H9 (cell line): Measurements from ENCODE around the gene THBS3. TPM values are rescaled to one million over a fixed set of nuclear protein-coding genes. Genes with fewer than 3 reads are reported as not detected.

Experiments
- DNase-seq: peaks from one replicate; pipeline ENCODE4 v3.0.0-alpha.2; 2017
- H2AFZ ChIP-seq: one replicate; pipeline ENCODE4 v1.6.1; 2013; ENCODE audit warnings: mild to moderate bottlenecking, low read length, control low read depth, moderate library complexity
- H2AK5ac ChIP-seq: 2 replicates; pipeline ENCODE4 v1.6.1; 2013; ENCODE audit warnings: low read length, control low read depth, mixed read lengths; ENCODE audit not compliant: insufficient read length
- H2BK120ac ChIP-seq: one replicate; pipeline ENCODE4 v1.6.1; 2013; ENCODE audit warnings: low read depth, mild to moderate bottlenecking, low read length, control low read depth, inconsistent platforms; ENCODE audit not compliant: poor library complexity, severe bottlenecking
- H2BK12ac ChIP-seq: 2 replicates; pipeline ENCODE4 v1.6.1; 2013; ENCODE audit warnings: low read length, control low read depth, mixed read lengths, low read depth; ENCODE audit not compliant: insufficient read length
- H2BK15ac ChIP-seq: 2 replicates; pipeline ENCODE4 v1.6.1; 2013; ENCODE audit warnings: low read depth, low read length, control low read depth
- H2BK20ac ChIP-seq: one replicate; pipeline ENCODE4 v1.6.1; 2013; ENCODE audit warnings: low read depth, mild to moderate bottlenecking, low read length, control low read depth, inconsistent platforms; ENCODE audit not compliant: poor library complexity, severe bottlenecking
- H2BK5ac ChIP-seq: 2 replicates; pipeline ENCODE4 v1.6.1; 2013; ENCODE audit warnings: low read length, control low read depth, mixed read lengths; ENCODE audit not compliant: insufficient read length
- H3K14ac ChIP-seq: 2 replicates; pipeline ENCODE4 v1.6.1; 2013; ENCODE audit warnings: low read length, control low read depth; ENCODE audit not compliant: insufficient read depth
- H3K18ac ChIP-seq: 2 replicates; pipeline ENCODE4 v1.6.1; 2013; ENCODE audit warnings: low read depth, mild to moderate bottlenecking, mixed read lengths, low read length, control low read depth; ENCODE audit not compliant: insufficient read length
- H3K23ac ChIP-seq: 2 replicates; pipeline ENCODE4 v1.6.1; 2013; ENCODE audit warnings: low read length, control low read depth, mixed read lengths, low read depth; ENCODE audit not compliant: insufficient read length
- H3K23me2 ChIP-seq: 2 replicates; pipeline ENCODE4 v1.6.1; 2013; ENCODE audit warnings: low read depth, mild to moderate bottlenecking, mixed read lengths, low read length, control low read depth; ENCODE audit not compliant: insufficient read length, poor library complexity, severe bottlenecking
- H3K27ac ChIP-seq: 2 replicates; pipeline ENCODE4 v1.5.1; 2013; ENCODE audit warnings: low read length, control low read depth, mixed read lengths, low read depth; ENCODE audit not compliant: insufficient read length
- H3K27me3 ChIP-seq: 2 replicates; pipeline ENCODE4 v1.6.1; 2013; ENCODE audit warnings: low read length, control low read depth, inconsistent platforms; ENCODE audit not compliant: insufficient read depth
- H3K4ac ChIP-seq: 2 replicates; pipeline ENCODE4 v1.6.1; 2013; ENCODE audit warnings: low read depth, mild to moderate bottlenecking, control low read depth, inconsistent platforms, low read length, moderate library complexity
- H3K4me1 ChIP-seq: 2 replicates; pipeline ENCODE4 v1.6.1; 2013; ENCODE audit warnings: low read length, control low read depth, inconsistent platforms; ENCODE audit not compliant: insufficient read depth
- H3K4me2 ChIP-seq: 2 replicates; pipeline ENCODE4 v1.6.1; 2013; ENCODE audit warnings: low read length, control low read depth, mixed read lengths; ENCODE audit not compliant: insufficient read length, insufficient read depth
- H3K56ac ChIP-seq: 2 replicates; pipeline ENCODE4 v1.6.1; 2013; ENCODE audit warnings: low read depth, mild to moderate bottlenecking, mixed read lengths, low read length, control low read depth; ENCODE audit not compliant: insufficient read length
- H3K79me1 ChIP-seq: 2 replicates; pipeline ENCODE4 v1.6.1; 2013; ENCODE audit warnings: low read depth, mild to moderate bottlenecking, moderate library complexity, low read length, control low read depth, inconsistent platforms; ENCODE audit not compliant: insufficient read depth, poor library complexity, severe bottlenecking
- H3K79me2 ChIP-seq: 2 replicates; pipeline ENCODE4 v1.6.1; 2013; ENCODE audit warnings: low read length, control low read depth, inconsistent platforms; ENCODE audit not compliant: insufficient read depth
- H3K9ac ChIP-seq: 2 replicates; pipeline ENCODE4 v1.6.1; 2013; ENCODE audit warnings: low read length, control low read depth, mixed read lengths; ENCODE audit not compliant: insufficient read length; ENCODE audit errors: extremely low read depth
- H3K9me3 ChIP-seq: one replicate; pipeline ENCODE4 v1.6.1; 2013; ENCODE audit warnings: low read depth, low read length, inconsistent platforms; ENCODE audit not compliant: control insufficient read depth
- H3T11ph ChIP-seq: one replicate; pipeline ENCODE4 v1.6.1; 2013; ENCODE audit warnings: mild to moderate bottlenecking, low read length, control low read depth, inconsistent platforms
- H4K20me1 ChIP-seq: one replicate; pipeline ENCODE4 v1.6.1; 2013; ENCODE audit not compliant: control insufficient read depth, insufficient read length, insufficient read depth
- H4K5ac ChIP-seq: 2 replicates; pipeline ENCODE4 v1.6.1; 2013; ENCODE audit warnings: low read depth, mild to moderate bottlenecking, mixed read lengths, low read length, control low read depth; ENCODE audit not compliant: insufficient read length
- H4K8ac ChIP-seq: replicated peaks from 2 replicates; pipeline ENCODE4 v1.6.1; 2013; ENCODE audit warnings: low read length, control low read depth, mixed read lengths, low read depth; ENCODE audit not compliant: insufficient read length
- H4K91ac ChIP-seq: 2 replicates; pipeline ENCODE4 v1.6.1; 2013; ENCODE audit warnings: low read depth, mild to moderate bottlenecking, moderate library complexity, mixed read lengths, low read length, control low read depth; ENCODE audit not compliant: insufficient read length
- H3K27ac Mint-ChIP-seq, 3 experiments: 2 replicates in 2 of 3; 3 replicates in 1 of 3; pipeline ENCODE4 v1.8.0; 2020 to 2021; ENCODE audit warnings: mixed read lengths in 3 of 3, mild to moderate bottlenecking in 1 of 3, moderate library complexity in 1 of 3
- H3K27me3 Mint-ChIP-seq: 2 replicates; pipeline ENCODE4 v1.8.0; 2021; ENCODE audit warnings: low read depth, mild to moderate bottlenecking, moderate library complexity, mixed read lengths
- H3K36me3 Mint-ChIP-seq, 3 experiments: 2 replicates in 2 of 3; 3 replicates in 1 of 3; pipeline ENCODE4 v1.8.0; 2020 to 2021; ENCODE audit warnings: low read depth in 3 of 3, mixed read lengths in 3 of 3; ENCODE audit not compliant: insufficient read depth in 1 of 3
- H3K4me1 Mint-ChIP-seq, 2 experiments: 2 replicates each; pipeline ENCODE4 v1.8.0; 2020; ENCODE audit warnings: mixed read lengths in 2 of 2
- H3K4me3 Mint-ChIP-seq, 2 experiments: 2 replicates in 1 of 2; 3 replicates in 1 of 2; pipeline ENCODE4 v1.8.0; 2020 to 2021; ENCODE audit warnings: mild to moderate bottlenecking in 2 of 2, mixed read lengths in 2 of 2, moderate library complexity in 1 of 2
- H3K9me3 Mint-ChIP-seq, 2 experiments: 2 replicates in 1 of 2; 3 replicates in 1 of 2; pipeline ENCODE4 v1.8.0; 2020; ENCODE audit warnings: mild to moderate bottlenecking in 2 of 2, mixed read lengths in 2 of 2, moderate library complexity in 1 of 2
- WGBS: extraction: QIAGEN DNeasy Blood & Tissue Kit; methylation state at CpG from one replicate; pipeline ENCODE4 v1.1.7; 2013; ENCODE audit warnings: missing lambda C conversion rate, low lambda C conversion rate, mixed read lengths; ENCODE audit not compliant: insufficient read length; ENCODE audit errors: extremely low coverage; 5-methylcytosine and 5-hydroxymethylcytosine counted together
- total RNA-seq: library from RNA; stranded (reverse); gene quantifications from 2 replicates; pipeline ENCODE4 v1.2.1, GENCODE V29; 2021
- TF ChIP-seq, protein P1 (sequence below): fragments of 200-600 bp; sonication (generic); conservative IDR thresholded peaks from 3 replicates; pipeline ENCODE4 v1.8.0; 2021; ENCODE audit warnings: antibody characterized with exemption, mild to moderate bottlenecking

Gene THBS3
- total RNA-seq, 1 experiment from 2014 or later = 5.9 TPM

DNA sequence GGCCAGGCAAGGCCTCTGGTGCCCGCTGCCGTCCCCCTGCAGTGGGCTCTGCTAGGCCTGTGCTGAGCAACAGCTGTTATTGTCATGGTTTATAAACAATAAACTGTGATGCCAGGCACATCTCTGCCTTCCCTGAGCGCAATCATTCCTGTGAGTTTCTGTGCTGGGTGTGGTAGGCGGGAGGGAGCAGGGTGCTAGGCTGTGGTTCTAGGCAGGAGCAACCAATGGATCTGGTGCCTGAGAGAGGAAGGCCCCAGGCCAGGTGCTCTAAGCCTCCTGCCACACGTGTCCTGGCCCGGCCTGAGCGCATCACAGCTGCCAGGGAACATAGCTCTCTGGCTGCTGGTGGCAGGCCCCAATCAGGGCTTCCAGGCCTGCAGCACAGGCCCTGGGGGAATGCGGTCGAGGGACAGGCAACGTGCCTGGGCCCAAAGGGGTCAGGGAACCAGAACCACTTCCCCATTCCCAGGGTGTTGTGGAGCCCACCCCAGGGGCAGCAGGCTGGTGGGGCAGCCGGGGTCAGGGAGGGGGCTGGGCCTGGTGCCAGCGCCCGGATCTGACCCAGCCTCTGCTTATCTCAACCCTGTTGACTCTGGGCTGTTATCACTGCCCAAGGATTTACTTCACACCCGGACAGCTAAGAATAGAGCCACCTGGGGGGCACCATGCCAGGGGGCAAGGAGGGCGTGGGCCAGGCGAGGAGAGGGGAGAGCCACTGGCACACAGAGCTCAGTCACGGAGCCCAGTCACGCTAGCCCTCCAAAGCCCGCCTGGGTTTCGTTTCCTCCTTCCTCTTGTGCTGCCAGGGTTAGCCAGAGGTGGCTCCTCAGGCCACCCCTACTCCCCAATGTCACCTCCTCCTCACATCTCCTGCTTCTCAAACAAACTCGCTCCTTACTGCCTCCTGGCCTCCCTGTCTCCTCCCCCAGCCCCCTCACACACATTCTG is 22.6 kb downstream of the THBS3 start:
- WGBS = no CpG with 5 or more reads among the region's 21 CpGs
- H3K27me3 ChIP-seq = no peaks in the 10 kb centered on the region
- no peak overlapping the region for H4K5ac ChIP-seq
- H3K23me2 ChIP-seq = no peaks in the 10 kb centered on the region
- no peak overlapping the region for H3K23ac ChIP-seq
- no peak overlapping the region for H3K9ac ChIP-seq
- H3T11ph ChIP-seq = no peak overlapping the region
- no peak overlapping the region for H3K27ac ChIP-seq
- no peak overlapping the region for H2BK20ac ChIP-seq
- H2BK15ac ChIP-seq = no peak overlapping the region
- H3K56ac ChIP-seq = no peak overlapping the region
- Mint-ChIP-seq H3K4me3 (no peak overlapping the region), H3K36me3 (peaks cover 12 to 34% (median 30%) of the 10 kb centered on the region in 3 experiments; a peak in 6 of 7 replicates), H3K27me3 (peaks cover 1% of the 10 kb centered on the region; the same call in 1 of the 2 replicates), H3K9me3 (peaks cover 0 to 2% of the 10 kb centered on the region in 2 experiments; a peak in 1 of 5 replicates), H3K4me1 (peaks cover 17 to 31% of the 10 kb centered on the region in 2 experiments), H3K27ac (peak overlapping the region in 2 of 3 experiments; percentile 3 to 55; a peak in 4 of 7 replicates)
- H3K4me2 ChIP-seq = no peak overlapping the region
- H3K79me2 ChIP-seq = no peaks in the 10 kb centered on the region
- H3K9me3 ChIP-seq = no peaks in the 10 kb centered on the region
- H3K79me1 ChIP-seq = no peaks in the 10 kb centered on the region
- H2BK120ac ChIP-seq = no peak overlapping the region
- no peak overlapping the region for H2AK5ac ChIP-seq
- H2BK12ac ChIP-seq = no peak overlapping the region
- no peak for DNase-seq
- TF ChIP-seq, protein P1, sequence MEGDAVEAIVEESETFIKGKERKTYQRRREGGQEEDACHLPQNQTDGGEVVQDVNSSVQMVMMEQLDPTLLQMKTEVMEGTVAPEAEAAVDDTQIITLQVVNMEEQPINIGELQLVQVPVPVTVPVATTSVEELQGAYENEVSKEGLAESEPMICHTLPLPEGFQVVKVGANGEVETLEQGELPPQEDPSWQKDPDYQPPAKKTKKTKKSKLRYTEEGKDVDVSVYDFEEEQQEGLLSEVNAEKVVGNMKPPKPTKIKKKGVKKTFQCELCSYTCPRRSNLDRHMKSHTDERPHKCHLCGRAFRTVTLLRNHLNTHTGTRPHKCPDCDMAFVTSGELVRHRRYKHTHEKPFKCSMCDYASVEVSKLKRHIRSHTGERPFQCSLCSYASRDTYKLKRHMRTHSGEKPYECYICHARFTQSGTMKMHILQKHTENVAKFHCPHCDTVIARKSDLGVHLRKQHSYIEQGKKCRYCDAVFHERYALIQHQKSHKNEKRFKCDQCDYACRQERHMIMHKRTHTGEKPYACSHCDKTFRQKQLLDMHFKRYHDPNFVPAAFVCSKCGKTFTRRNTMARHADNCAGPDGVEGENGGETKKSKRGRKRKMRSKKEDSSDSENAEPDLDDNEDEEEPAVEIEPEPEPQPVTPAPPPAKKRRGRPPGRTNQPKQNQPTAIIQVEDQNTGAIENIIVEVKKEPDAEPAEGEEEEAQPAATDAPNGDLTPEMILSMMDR = no peak; the same call in 2 of the 3 replicates
- no peak overlapping the region for H2BK5ac ChIP-seq
- H4K20me1 ChIP-seq = no peaks in the 10 kb centered on the region
- H3K14ac ChIP-seq = no peak overlapping the region
- H4K8ac ChIP-seq = no peak overlapping the region
- no peak overlapping the region for H3K18ac ChIP-seq
- no peak overlapping the region for H2AFZ ChIP-seq
- no peak overlapping the region for H4K91ac ChIP-seq
- H3K4me1 ChIP-seq = peaks cover 3% of the 10 kb centered on the region
- H3K4ac ChIP-seq = no peak overlapping the region
